ENCODE results near the gene CACNG7. TPM values are rescaled to one million over a fixed set of nuclear protein-coding genes. Genes with fewer than 3 reads are reported as not detected.

Gene CACNG7
- total and polyA plus RNA-seq, 7 experiments from 2014 or later: not detected

DNA sequence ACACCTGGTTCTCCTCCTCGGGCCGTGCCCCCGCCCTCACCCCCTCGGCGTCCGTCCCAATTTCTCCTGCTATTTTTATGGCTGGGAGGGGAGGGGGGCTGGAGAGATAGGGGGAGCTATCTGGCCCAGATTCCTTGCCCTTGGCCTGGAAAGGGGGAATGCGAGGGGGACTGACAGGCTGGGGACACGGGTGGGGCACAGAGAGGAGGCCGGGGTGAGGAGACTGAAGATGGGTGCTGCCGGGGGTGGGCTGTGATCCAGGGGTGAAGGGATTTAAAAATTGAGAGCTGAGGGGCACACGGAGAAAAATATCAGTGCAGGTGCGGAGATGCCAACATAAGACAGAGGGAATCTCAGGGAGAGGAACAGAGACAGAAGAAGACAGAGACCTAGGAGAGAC, 24.8 kb upstream of the CACNG7 start:
- Mint-ChIP-seq H3K27ac (peak overlapping the region in 1 of 9 donors; percentile 72), H3K27me3 (peaks cover 21 to 37% (median 22%) of the 10 kb centered on the region in 5 donors), H3K36me3 (peaks cover 0 to 4% (median 0%) of the 10 kb centered on the region in 5 donors), H3K9me3 (peaks cover 0 to 6% (median 0%) of the 10 kb centered on the region in 11 donors), H3K4me1 (peaks cover 4 to 17% (median 8%) of the 10 kb centered on the region in 7 donors), H3K4me3 (peak overlapping the region in 3 of 10 donors; percentile 9 to 58 (median 42))
- Histone ChIP-seq H3K4me3 (ENCODE audit: low read length) (no peak overlapping the region), H3K36me3 (ENCODE audit: control insufficient read depth in 2 of 3, insufficient read depth in 3 of 3, low read length in 3 of 3) (no peaks in the 10 kb centered on the region), H3K9me3 (ENCODE audit: control insufficient read depth in 2 of 3, low read length in 3 of 3) (no peaks in the 10 kb centered on the region), H3K27ac (ENCODE audit: low read depth, low read length) (no peak overlapping the region), H3K4me1 (ENCODE audit: control insufficient read depth in 2 of 2, insufficient read depth in 2 of 2, low read length in 2 of 2) (peaks cover 19 to 28% of the 10 kb centered on the region in 2 donors), H3K27me3 (ENCODE audit: control insufficient read depth in 2 of 2, insufficient read depth in 2 of 2, low read length in 2 of 2) (peaks cover 0 to 31% of the 10 kb centered on the region in 2 donors)
- DNase-seq (no peak), ATAC-seq (no peak)
- intact Hi-C loops (cut with micrococcal nuclease): loop anchor here in 1 of 2 donors (5.0 kb wide), 1 partner anchor 92 kb away; no protein-coding TSS in a partner anchor
- POLR2A ChIA-PET: interaction anchor here (0.7 to 3.2 kb wide), 3 partner anchors 10 to 110 kb away, joined by 3 to 23 read pairs (median 4); partner anchors contain the start of gene MYADM
- CTCF ChIA-PET: interaction anchor here (0.6 to 1.5 kb wide), 3 partner anchors 16 to 140 kb away, joined by 3 to 4 read pairs (median 3); no protein-coding TSS in a partner anchor

- H3K9me3 ChIP-seq (ENCODE audit: control insufficient read depth in 2 of 3, low read length in 3 of 3): no peaks in the 10 kb centered on the region
- Mint-ChIP-seq H3K27ac (no peak overlapping the region), H3K27me3 (peaks cover 21 to 37% (median 22%) of the 10 kb centered on the region in 5 donors), H3K4me3 (no peak overlapping the region), H3K4me1 (peaks cover 6 to 21% (median 11%) of the 10 kb centered on the region in 7 donors), H3K9me3 (peaks cover 0 to 6% (median 0%) of the 10 kb centered on the region in 11 donors), H3K36me3 (peaks cover 0 to 4% (median 0%) of the 10 kb centered on the region in 5 donors)
- intact Hi-C loops (cut with micrococcal nuclease): no loop called here
- ChIA-PET POLR2A (no interaction called here), CTCF (interaction anchor here (0.6 to 1.3 kb wide), 2 partner anchors 15 to 19 kb away, joined by 3 read pairs; no protein-coding TSS in a partner anchor)
- DNase-seq: no peak
- no peak overlapping the region for H3K27ac ChIP-seq (ENCODE audit: low read depth, low read length)
- peaks cover 0 to 24% of the 10 kb centered on the region in 2 donors for H3K27me3 ChIP-seq (ENCODE audit: control insufficient read depth in 2 of 2, insufficient read depth in 2 of 2, low read length in 2 of 2)
- H3K4me1 ChIP-seq (ENCODE audit: control insufficient read depth in 2 of 2, insufficient read depth in 2 of 2, low read length in 2 of 2): peaks cover 14 to 22% of the 10 kb centered on the region in 2 donors
- H3K36me3 ChIP-seq (ENCODE audit: control insufficient read depth in 2 of 3, insufficient read depth in 3 of 3, low read length in 3 of 3): no peaks in the 10 kb centered on the region
- ATAC-seq: no peak
- H3K4me3 ChIP-seq (ENCODE audit: low read length): no peak overlapping the region
Measured at GRCh38 chr19:53885036-53885435, 24.0 kb upstream of the CACNG7 start.

GRCh38 chr19:53892301-53892980, 16.6 kb upstream of the CACNG7 start:
- H3K4me3 ChIP-seq (ENCODE audit: low read length): no peak overlapping the region

DNA sequence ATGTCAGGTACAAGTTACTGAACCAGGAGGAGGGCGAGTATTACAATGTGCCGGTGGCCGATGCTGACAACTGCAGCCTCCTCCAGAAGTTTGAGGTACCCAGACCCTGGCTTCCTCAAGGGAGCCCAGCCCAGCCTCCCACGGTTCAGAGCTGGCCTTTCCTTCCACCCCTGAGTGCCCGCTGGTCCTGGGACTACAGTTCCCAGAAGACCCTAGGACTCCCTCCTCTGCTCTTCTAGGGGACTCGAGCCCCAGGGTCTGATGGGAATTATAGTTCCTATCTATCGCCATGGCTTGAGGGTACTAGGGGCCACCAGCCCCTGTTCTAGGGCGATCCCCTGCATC, 16.1 kb upstream of the CACNG7 start:
- no peak overlapping the region for H3K27ac Mint-ChIP-seq
- no peak for ATAC-seq
- H3K4me3 Mint-ChIP-seq: no peak overlapping the region
- ChIA-PET CTCF (no interaction called here), POLR2A (no interaction called here)
- H3K4me3 ChIP-seq (ENCODE audit: low read length): no peak overlapping the region
- H3K36me3 Mint-ChIP-seq: peaks cover 0 to 4% (median 0%) of the 10 kb centered on the region in 5 donors
- no peak for DNase-seq
- H3K27me3 ChIP-seq (ENCODE audit: control insufficient read depth in 2 of 2, insufficient read depth in 2 of 2, low read length in 2 of 2): peaks cover 0 to 7% of the 10 kb centered on the region in 2 donors
- no peaks in the 10 kb centered on the region for H3K4me1 ChIP-seq (ENCODE audit: control insufficient read depth in 2 of 2, insufficient read depth in 2 of 2, low read length in 2 of 2)
- no peaks in the 10 kb centered on the region for H3K36me3 ChIP-seq (ENCODE audit: control insufficient read depth in 2 of 3, insufficient read depth in 3 of 3, low read length in 3 of 3)
- H3K9me3 ChIP-seq (ENCODE audit: control insufficient read depth in 2 of 3, low read length in 3 of 3): no peaks in the 10 kb centered on the region
- H3K4me1 Mint-ChIP-seq: peaks cover 4 to 15% (median 7%) of the 10 kb centered on the region in 7 donors
- no peak overlapping the region for H3K27ac ChIP-seq (ENCODE audit: low read depth, low read length)
- peaks cover 18 to 62% (median 49%) of the 10 kb centered on the region in 5 donors for H3K27me3 Mint-ChIP-seq
- peaks cover 0 to 5% (median 0%) of the 10 kb centered on the region in 11 donors for H3K9me3 Mint-ChIP-seq
- intact Hi-C loops (cut with micrococcal nuclease): no loop called here

More at GRCh38 chr19:53892301-53892980, 16.6 kb upstream of the CACNG7 start:
- Histone ChIP-seq H3K4me1 (ENCODE audit: control insufficient read depth in 2 of 2, insufficient read depth in 2 of 2, low read length in 2 of 2) (no peaks in the 10 kb centered on the region), H3K27me3 (ENCODE audit: control insufficient read depth in 2 of 2, insufficient read depth in 2 of 2, low read length in 2 of 2) (peaks cover 0 to 3% of the 10 kb centered on the region in 2 donors), H3K9me3 (ENCODE audit: control insufficient read depth in 2 of 3, low read length in 3 of 3) (no peaks in the 10 kb centered on the region), H3K27ac (ENCODE audit: low read depth, low read length) (no peak overlapping the region), H3K36me3 (ENCODE audit: control insufficient read depth in 2 of 3, insufficient read depth in 3 of 3, low read length in 3 of 3) (no peaks in the 10 kb centered on the region)
- ATAC-seq: no peak
- DNase-seq: no peak
- POLR2A ChIA-PET: no interaction called here
- H3K27me3 Mint-ChIP-seq: peaks cover 13 to 57% (median 44%) of the 10 kb centered on the region in 5 donors
- H3K27ac Mint-ChIP-seq: no peak overlapping the region
- intact Hi-C loops (cut with micrococcal nuclease): no loop called here
- peaks cover 4 to 14% (median 7%) of the 10 kb centered on the region in 7 donors for H3K4me1 Mint-ChIP-seq
- H3K4me3 Mint-ChIP-seq: no peak overlapping the region
- peaks cover 0 to 4% (median 0%) of the 10 kb centered on the region in 5 donors for H3K36me3 Mint-ChIP-seq
- peaks cover 0 to 5% (median 0%) of the 10 kb centered on the region in 11 donors for H3K9me3 Mint-ChIP-seq
- CTCF ChIA-PET: no interaction called here

- Histone ChIP-seq H3K9me3 (ENCODE audit: control insufficient read depth in 2 of 3, low read length in 3 of 3) (peaks cover 0 to 5% (median 0%) of the 10 kb centered on the region in 3 experiments), H3K36me3 (ENCODE audit: control insufficient read depth in 2 of 3, insufficient read depth in 3 of 3, low read length in 3 of 3) (no peaks in the 10 kb centered on the region), H3K4me3 (ENCODE audit: low read length) (no peak overlapping the region), H3K27me3 (ENCODE audit: control insufficient read depth in 2 of 2, insufficient read depth in 2 of 2, low read length in 2 of 2) (peaks cover 0 to 10% of the 10 kb centered on the region in 2 donors), H3K27ac (ENCODE audit: low read depth, low read length) (no peak overlapping the region), H3K4me1 (ENCODE audit: control insufficient read depth in 2 of 2, insufficient read depth in 2 of 2, low read length in 2 of 2) (no peaks in the 10 kb centered on the region)
- no peak overlapping the region for H3K4me3 Mint-ChIP-seq
- peaks cover 0 to 8% (median 1%) of the 10 kb centered on the region in 11 donors for H3K9me3 Mint-ChIP-seq
- intact Hi-C loops (cut with micrococcal nuclease): no loop called here
- ChIA-PET POLR2A (no interaction called here), CTCF (no interaction called here)
- H3K27me3 Mint-ChIP-seq: peaks cover 20 to 78% (median 66%) of the 10 kb centered on the region in 5 donors
- DNase-seq (no peak), ATAC-seq (no peak)
- H3K36me3 Mint-ChIP-seq: peaks cover 0 to 7% (median 0%) of the 10 kb centered on the region in 5 donors
- H3K4me1 Mint-ChIP-seq: peaks cover 4 to 26% (median 11%) of the 10 kb centered on the region in 7 donors
- H3K27ac Mint-ChIP-seq: no peak overlapping the region
Measured at GRCh38 chr19:53894707-53895106, 14.4 kb upstream of the CACNG7 start.

DNA sequence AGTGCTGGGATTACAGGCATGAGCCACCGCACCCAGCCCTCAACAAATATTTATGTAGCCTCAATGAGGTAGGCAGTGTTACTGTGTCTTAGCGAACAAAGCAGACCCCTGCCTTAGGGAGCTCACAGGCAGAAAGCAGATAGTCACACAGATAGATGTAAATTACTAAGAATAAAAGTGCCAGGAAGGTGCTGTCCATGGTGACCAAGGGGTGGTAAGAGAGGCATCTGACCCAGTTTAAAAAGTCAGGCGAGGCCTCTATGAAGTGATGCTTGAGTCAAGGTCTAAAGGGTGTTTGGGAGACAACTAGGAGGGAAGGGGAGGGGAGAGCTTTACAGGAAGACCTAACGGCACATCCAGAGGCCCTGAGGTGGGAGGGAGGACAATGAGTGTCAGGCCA, 12.4 kb upstream of the CACNG7 start:
- intact Hi-C loops (cut with micrococcal nuclease): no loop called here
- Histone ChIP-seq H3K36me3 (ENCODE audit: control insufficient read depth in 2 of 3, insufficient read depth in 3 of 3, low read length in 3 of 3) (no peaks in the 10 kb centered on the region), H3K27ac (ENCODE audit: low read depth, low read length) (no peak overlapping the region), H3K9me3 (ENCODE audit: control insufficient read depth in 2 of 3, low read length in 3 of 3) (peaks cover 0 to 5% (median 0%) of the 10 kb centered on the region in 3 experiments), H3K27me3 (ENCODE audit: control insufficient read depth in 2 of 2, insufficient read depth in 2 of 2, low read length in 2 of 2) (peaks cover 0 to 8% of the 10 kb centered on the region in 2 donors), H3K4me3 (ENCODE audit: low read length) (no peak overlapping the region), H3K4me1 (ENCODE audit: control insufficient read depth in 2 of 2, insufficient read depth in 2 of 2, low read length in 2 of 2) (no peaks in the 10 kb centered on the region)
- H3K9me3 Mint-ChIP-seq: peaks cover 0 to 8% (median 1%) of the 10 kb centered on the region in 11 donors
- peaks cover 0 to 7% (median 0%) of the 10 kb centered on the region in 5 donors for H3K36me3 Mint-ChIP-seq
- peaks cover 0 to 16% (median 6%) of the 10 kb centered on the region in 7 donors for H3K4me1 Mint-ChIP-seq
- ChIA-PET POLR2A (no interaction called here), CTCF (no interaction called here)
- H3K27ac Mint-ChIP-seq: no peak overlapping the region
- H3K4me3 Mint-ChIP-seq: no peak overlapping the region
- DNase-seq (no peak), ATAC-seq (no peak)
- H3K27me3 Mint-ChIP-seq: peaks cover 17 to 84% (median 62%) of the 10 kb centered on the region in 5 donors
